Stimulated activated CD8-positive, alpha-beta memory T cell treated with anti-CD3 and anti-CD28 coated beads, Interleukin-15, amount 100 ng/mL, for 1 hour (primary cell): ENCODE data around the gene SLC1A2.
A peak's percentile ranks its signal among the peaks of the same experiment; 100 is the strongest.
"Not testable (repeated sequence)": the region's sequence is repeated elsewhere in the genome, so short reads cannot be mapped to it uniquely, and the experiment has no call there.

Experiments
- DNase-seq: peaks from one replicate; pipeline ENCODE4 v3.0.0-alpha.2; 2020; ENCODE audit warnings: low read depth

Gene SLC1A2

GRCh38 chr11:35242412-35243242, 176.7 kb downstream of the SLC1A2 start:
- DNase-seq, result no peak

GRCh38 chr11:35241531-35241930, 177.8 kb downstream of the SLC1A2 start:
- no peak for DNase-seq

DNA sequence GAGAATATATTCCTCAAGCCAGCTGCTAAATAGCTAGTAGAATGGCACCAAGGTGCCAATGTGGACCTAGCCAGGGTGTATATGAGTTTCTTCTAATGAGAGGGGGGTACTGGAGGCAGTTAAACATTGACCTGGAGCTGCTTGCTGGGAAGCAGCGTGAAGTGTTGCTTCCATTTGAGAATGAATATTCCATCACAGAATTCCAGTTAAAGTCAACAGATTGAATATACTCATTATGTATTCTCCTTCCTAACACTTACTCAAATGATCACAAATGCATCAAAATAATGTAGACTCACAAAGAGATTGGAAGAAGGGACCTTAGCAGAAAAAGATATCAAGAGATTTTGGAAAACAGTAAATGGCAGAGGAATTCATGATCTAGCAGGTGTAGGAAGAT, 178.3 kb downstream of the SLC1A2 start:
- DNase-seq, result no peak

DNA sequence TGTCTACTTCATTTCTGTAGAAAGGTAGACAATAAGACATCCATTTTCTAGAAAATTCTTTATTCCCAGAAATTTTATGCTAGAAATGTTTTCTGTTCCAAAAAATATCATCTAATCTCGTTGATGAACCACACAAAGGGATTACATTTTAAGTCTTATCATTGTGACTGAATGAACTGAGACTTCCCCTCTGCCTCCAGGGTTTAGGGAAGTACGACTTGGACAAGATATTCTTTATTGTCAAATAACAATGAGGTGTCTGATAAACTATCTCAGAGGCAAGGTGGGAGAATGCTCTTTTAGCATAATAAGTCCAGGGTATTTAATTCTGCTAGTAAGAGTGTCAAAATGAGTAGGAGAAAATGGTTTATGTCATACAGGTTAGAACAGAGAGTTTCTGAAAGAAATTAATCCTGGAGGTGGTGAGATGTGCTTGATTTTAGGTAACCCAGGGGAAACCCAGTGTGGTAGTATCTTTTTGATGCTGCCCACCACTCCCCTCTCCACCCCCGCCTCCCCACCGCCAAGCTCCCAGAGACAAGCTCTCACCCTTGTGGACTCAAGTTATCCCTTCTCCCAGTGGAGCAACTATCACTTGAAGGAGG, 179.8 kb downstream of the SLC1A2 start:
- DNase-seq, result no peak

DNA sequence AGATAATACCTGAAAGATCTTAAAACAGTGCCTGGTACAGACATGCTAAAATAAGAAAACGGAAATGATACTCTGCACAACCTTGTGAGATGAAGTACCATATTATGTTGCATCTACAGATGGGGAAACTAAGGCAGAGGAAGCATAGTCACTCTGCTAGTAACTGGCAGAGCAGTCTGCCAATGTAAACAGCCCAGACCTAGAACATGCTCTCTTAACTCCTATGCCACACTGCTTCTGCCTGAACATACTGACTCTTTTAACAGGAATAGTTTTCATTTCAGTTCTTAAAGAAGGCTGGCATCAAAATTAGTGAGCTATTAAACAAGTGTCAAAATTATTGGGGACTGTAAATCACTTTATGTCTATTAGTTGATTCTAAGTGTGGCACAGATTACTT, 180.5 kb downstream of the SLC1A2 start:
- no peak for DNase-seq

DNA sequence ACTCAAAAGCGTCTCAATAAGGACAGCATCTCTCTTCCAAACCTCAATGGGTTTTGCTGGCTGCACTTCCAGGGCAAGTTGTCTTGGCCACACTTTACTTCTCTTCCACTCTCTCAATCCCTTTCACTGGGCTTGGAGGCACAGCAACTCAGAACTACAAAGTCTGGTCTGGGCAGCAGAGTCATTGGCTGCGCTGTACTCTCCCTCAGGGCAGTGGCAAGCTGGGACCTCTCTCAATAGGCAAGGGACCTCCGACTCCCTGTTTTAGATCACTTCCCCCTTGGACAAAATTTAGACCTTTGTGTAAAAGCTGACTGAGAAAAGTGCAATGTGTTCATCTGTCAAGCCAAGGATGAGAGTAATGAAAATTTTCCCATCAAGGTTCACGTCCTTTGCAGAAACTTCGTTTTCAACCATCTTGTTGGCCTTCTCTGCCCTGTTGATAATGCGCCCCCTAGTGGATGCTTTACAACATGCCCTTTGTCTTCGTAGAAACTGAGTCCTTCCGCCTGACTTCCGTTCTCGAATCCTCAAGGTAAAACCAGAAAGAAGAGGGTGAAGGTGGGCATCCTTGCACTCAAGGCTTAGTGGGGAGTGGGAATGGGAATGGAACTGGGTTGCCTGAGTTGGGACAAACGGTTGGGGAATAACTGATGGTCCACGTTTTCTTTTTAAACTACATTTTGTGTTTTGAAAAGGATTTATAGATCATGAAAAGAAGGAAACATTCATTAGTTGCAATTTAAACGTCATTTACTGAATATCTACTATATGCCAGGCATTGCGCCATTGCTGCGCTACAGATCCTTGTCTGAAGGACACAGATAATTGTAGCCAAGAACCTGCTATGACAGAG, 181.3 kb downstream of the SLC1A2 start:
- DNase-seq, result no peak

- DNase-seq, result no peak
These were observed 182.0 kb downstream of the SLC1A2 start for GRCh38 chr11:35237351-35237750.

GRCh38 chr11:35236667-35237003, 182.7 kb downstream of the SLC1A2 start:
- DNase-seq, result no peak

GRCh38 chr11:35235936-35236666, 183.3 kb downstream of the SLC1A2 start:
- DNase-seq, result peak; percentile 42

DNA sequence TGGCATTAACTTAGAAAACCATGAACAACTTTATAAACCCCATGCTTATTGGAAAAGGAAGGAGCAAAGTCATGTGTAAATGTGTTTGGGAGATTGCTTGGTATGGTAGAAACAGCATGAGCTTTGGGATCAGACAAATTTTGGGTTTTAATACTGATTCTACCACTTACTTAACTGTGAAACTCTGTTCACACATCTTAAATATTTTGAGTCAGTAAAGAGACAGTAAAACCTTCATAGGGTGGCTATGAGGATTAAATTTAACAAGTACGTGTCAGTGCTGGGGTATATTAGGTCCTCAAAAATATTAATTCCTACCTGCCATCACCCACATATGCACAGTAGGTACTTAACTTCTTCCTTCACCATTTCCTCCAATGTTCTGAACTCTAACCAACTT, 183.9 kb downstream of the SLC1A2 start:
- no peak for DNase-seq

DNA sequence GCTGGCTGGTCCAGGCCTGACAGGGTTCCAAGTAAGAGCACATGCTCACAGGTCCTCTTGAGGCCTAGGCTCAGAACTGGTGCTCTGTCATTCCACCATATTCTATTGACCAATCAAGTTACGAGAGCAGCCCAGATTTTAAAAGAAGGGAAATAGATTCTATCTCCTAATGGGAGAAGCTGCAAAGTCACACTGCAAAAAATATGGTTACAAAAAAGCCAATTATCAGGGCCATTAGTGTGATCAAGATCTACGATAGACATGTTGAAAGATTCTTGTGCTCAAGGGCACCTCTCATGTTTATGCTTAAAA, 184.2 kb downstream of the SLC1A2 start:
- no peak for DNase-seq

GRCh38 chr11:35234460-35235156, 184.8 kb downstream of the SLC1A2 start:
- DNase-seq, result no peak

DNA sequence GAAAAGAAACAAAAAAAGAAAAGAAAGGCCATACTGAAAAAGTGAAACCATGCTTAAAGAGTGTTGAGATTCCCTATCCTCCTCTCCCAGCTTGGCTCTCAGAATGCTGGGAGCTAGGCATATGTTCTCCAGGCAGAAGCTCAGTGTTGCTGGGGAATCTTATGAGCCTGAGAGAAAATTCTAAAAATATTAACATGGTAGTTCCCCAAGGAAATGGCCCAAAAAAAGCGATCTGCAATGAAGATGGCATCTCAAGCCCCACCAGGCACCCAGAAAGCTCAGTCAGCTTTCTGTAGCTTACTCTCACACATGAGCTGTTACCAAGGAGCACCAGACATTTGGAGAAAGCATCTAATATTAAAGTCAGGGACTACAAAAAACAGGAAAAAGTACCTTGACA, 185.8 kb downstream of the SLC1A2 start:
- DNase-seq, result no peak

- DNase-seq, result no peak
These were observed 186.4 kb downstream of the SLC1A2 start for GRCh38 chr11:35232891-35233330.

DNA sequence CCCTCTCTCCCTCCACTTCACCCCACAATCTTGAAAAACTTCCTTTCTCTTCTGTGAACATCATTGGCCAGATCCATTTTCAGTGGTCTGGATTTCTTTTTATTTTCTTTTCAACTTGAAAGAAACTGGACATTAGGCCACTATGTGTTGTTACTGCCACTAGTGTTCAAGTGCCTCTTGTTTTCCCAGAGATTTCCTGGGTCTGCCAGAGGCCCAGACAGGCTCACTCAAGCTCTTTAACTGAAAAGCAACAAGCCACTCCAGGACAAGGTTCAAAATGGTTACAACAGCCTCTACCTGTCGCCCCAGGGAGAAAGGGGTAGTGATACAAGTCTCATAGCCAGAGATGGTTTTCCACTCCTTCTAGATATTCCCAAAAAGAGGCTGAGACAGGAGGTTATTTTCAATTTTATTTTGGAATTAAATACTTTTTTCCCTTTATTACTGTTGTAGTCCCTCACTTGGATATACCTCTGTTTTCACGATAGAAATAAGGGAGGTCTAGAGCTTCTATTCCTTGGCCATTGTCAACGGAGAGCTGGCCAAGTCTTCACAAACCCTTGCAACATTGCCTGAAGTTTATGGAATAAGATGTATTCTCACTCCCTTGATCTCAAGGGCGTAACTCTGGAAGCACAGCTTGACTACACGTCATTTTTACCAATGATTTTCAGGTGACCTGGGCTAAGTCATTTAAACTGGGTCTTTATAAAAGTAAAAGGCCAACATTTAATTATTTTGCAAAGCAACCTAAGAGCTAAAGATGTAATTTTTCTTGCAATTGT, 188.1 kb downstream of the SLC1A2 start:
- DNase-seq, result no peak

- no peak for DNase-seq
These were observed 189.0 kb downstream of the SLC1A2 start for GRCh38 chr11:35230388-35230787.

- no peak for DNase-seq
These were observed 191.0 kb downstream of the SLC1A2 start for GRCh38 chr11:35228328-35228725.

DNA sequence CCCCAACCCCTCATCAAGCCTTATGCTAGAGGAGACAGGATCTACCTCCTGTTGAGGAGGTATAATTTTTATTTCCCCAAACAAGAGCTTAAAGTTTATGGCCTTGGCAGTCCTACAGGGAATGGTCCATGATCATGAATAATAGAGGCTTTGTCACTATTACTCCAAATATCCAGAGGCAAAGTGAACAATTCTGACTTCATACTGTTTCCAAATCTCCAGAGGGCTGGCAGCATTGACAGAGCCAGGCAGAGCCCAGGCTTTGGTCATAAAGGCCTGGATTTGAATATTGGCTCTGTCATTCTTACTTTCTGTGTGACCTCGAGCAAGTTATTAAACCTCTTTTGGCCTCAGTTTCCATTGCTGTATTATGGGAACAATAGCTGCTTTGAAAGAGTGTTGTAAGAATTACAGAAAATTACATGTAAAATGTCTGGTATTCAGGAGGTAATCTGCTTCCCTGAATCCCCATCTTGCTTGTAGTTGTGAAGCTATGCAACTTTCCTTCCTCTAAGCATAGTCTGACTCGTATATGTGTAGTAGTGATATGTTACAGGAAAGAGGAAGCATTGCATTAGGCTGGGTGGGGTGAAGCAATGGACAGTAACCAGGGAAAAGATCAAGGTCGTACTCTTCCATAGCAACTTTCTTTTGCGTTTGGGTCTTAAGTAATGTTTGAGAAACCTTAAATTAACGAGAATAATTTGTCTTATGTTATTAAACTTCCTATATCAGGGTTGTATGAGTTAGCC, 191.6 kb downstream of the SLC1A2 start:
- no peak for DNase-seq

- not testable (repeated sequence) for DNase-seq
These were observed 192.6 kb downstream of the SLC1A2 start for GRCh38 chr11:35226756-35227155.

DNA sequence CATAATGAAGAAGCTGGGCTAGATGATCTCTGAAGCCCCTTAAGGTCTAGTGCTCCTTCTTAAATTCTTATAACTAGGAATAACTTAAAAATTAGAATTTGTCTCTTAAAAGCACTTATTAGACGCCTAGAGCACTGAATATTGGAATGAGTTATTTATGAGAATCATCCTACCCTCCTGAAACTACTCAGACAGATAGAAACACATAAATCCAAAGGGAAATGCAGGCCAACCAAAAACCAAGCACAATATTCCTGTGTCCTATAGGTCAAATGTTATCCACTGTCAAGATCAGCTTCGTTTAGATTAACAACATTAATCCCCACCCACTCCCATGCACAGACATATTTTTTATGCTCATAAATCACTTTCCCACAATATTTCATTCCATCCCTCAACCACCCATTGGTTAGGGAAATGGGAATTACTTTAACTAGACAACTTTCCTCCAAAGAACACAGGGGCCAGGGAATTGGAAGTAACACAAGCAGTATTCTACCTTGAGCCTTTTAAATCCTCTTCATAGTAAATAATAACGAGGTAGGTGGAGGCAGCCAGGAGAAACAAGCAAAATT, 193.3 kb downstream of the SLC1A2 start:
- no peak for DNase-seq
